ENCODE data around the gene TBC1D22B. TPM values are rescaled to one million over a fixed set of nuclear protein-coding genes. Genes with fewer than 3 reads are reported as not detected.

Gene TBC1D22B
- total and polyA plus RNA-seq, 9 of the 15 experiments (the other 6 are each of a cell fraction or from before 2014, with no cell fraction given) = 4.8 to 24.2 (median 13.5) TPM

DNA sequence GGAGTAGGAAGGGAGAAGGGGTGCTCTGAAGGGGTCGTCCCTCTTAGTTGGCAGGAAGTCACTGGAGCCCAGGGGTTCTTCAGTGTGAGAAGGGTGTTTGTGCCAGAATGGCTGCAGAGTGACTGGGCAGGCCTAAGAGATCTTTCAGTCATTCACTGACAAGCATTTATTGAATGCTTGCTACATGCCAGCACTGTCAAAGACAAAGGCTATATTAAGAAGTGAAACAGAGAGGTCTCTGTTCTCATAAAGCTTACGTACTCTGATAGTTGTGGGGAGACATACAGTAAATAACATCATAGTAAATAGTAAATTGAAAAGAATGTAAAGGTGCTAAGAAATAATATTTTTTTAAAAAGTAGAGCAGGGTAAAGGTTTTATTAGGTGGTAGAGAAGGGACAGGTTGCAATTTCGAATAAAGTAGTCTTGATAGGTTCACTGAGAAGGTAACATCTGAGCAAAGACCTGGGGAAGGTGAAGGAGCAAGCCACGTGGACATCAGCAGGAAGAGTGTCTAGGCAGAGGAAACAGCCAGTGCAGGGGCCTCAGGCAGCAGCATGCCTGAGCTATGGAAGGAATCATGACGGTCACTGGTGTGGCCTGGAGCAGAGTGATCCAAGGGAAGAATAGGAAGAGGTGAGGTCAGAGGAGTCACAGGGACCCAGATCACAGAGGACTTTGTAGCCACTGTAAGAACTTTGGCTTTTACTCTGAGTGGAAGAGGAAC, 59.9 kb downstream of the TBC1D22B start:
- no peak overlapping the region for H3K9ac ChIP-seq (ENCODE audit: insufficient read depth in 1 of 2, low read depth in 2 of 2, low read length in 2 of 2)
- H2AFZ ChIP-seq (ENCODE audit: low read depth, low read length) = no peak overlapping the region
- no peak overlapping the region for H3K27ac ChIP-seq (ENCODE audit: extremely low read depth, low read depth, low read length)
- ATAC-seq (no peak), FAIRE-seq (no peak), DNase-seq (ENCODE audit: extremely low read depth in 1 of 4, low spot score in 3 of 4) (no peak)
- no peak overlapping the region for H3K4me2 ChIP-seq (ENCODE audit: insufficient read depth, low read length)
- in situ Hi-C loops (cut with MboI) = loop anchor here (5.0 kb wide), 1 partner anchor 295 kb away; no protein-coding TSS in a partner anchor
- no peaks in the 10 kb centered on the region for H3K9me3 ChIP-seq (replicated peaks; ENCODE audit: control insufficient read depth, insufficient read depth, low read depth, low read length)
- TF ChIP-seq NR2C1 (IDR thresholded peaks at IDR 0.05) = no peak
- no peak for TF ChIP-seq NR2C1 (tag; IDR thresholded peaks at IDR 0.05)
- H3K9me1 ChIP-seq (ENCODE audit: control insufficient read depth, insufficient read depth, low read length) = peaks cover 5% of the 10 kb centered on the region
- peaks cover 17 to 18% of the 10 kb centered on the region in 2 experiments for H3K4me1 ChIP-seq (replicated peaks in 1 of 2; ENCODE audit: control insufficient read depth in 2 of 2, insufficient read depth in 2 of 2, low read length in 2 of 2)
- peaks cover 94% of the 10 kb centered on the region for H3K36me3 ChIP-seq (ENCODE audit: control insufficient read depth, insufficient read depth, low read length)
- POLR2A ChIA-PET = interaction anchor here (1.1 kb wide), 1 partner anchor 8 kb away, joined by 3 read pairs; no protein-coding TSS in a partner anchor
- intact Hi-C loops (cut with micrococcal nuclease) = no loop called here
- no peaks in the 10 kb centered on the region; the same call in 1 of the 2 replicates for H4K20me1 ChIP-seq (replicated peaks; ENCODE audit: control insufficient read depth, insufficient read depth, low read length)
- BruUV-seq (replicated peaks) = no TSS peak
- H3K27me3 ChIP-seq (ENCODE audit: control insufficient read depth in 2 of 2, insufficient read depth in 2 of 2, low read length in 2 of 2) = no peaks in the 10 kb centered on the region
- no peak overlapping the region for H3K4me3 ChIP-seq
- CTCF ChIA-PET (ENCODE audit: low intra/inter-chr PET ratio) = no interaction called here
- 81% methylated on average over 5 of the region's 5 CpGs for WGBS (ENCODE audit: insufficient coverage, low coverage, missing lambda C conversion rate)
- H3K79me2 ChIP-seq (ENCODE audit: control insufficient read depth, insufficient read depth, low read length) = no peaks in the 10 kb centered on the region

DNA sequence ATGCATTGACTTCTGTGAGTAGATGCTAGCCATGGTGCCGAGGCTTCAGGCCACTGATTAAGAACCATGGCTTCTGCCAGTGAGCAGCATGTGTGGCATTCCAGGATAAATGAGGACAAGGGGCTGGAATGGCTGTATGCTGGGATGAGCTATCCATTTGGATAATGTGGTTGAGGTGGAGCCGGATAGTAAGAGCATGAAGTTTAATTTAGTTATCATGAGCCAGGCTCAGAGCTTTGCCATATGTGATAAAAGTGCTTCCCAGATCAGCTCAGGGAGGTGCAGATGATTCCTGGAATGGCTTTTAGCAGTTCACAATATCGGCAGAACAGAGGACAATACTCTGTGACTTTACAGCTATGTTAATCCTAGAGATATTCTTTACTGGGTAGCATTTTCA, 61.6 kb downstream of the TBC1D22B start:
- 83% methylated on average over 3 of the region's 3 CpGs for WGBS (ENCODE audit: insufficient coverage, low coverage, missing lambda C conversion rate)
- CTCF ChIA-PET (ENCODE audit: low intra/inter-chr PET ratio) = no interaction called here
- intact Hi-C loops (cut with micrococcal nuclease) (no loop called here), in situ Hi-C loops (cut with MboI) (loop anchor here (5.0 kb wide), 1 partner anchor 297 kb away; no protein-coding TSS in a partner anchor)
- FAIRE-seq (no peak), DNase-seq (ENCODE audit: extremely low read depth in 1 of 4, low spot score in 3 of 4) (no peak), ATAC-seq (no peak)
- H3K9ac ChIP-seq (ENCODE audit: insufficient read depth in 1 of 2, low read depth in 2 of 2, low read length in 2 of 2) = no peak overlapping the region; a peak in 1 of 4 replicates
- H3K27me3 ChIP-seq (ENCODE audit: control insufficient read depth in 2 of 2, insufficient read depth in 2 of 2, low read length in 2 of 2) = no peaks in the 10 kb centered on the region
- H3K9me1 ChIP-seq (ENCODE audit: control insufficient read depth, insufficient read depth, low read length) = peaks cover 2% of the 10 kb centered on the region
- peaks cover 10 to 11% of the 10 kb centered on the region in 2 experiments for H3K4me1 ChIP-seq (replicated peaks in 1 of 2; ENCODE audit: control insufficient read depth in 2 of 2, insufficient read depth in 2 of 2, low read length in 2 of 2)
- no peaks in the 10 kb centered on the region for H3K79me2 ChIP-seq (ENCODE audit: control insufficient read depth, insufficient read depth, low read length)
- no peaks in the 10 kb centered on the region for H3K9me3 ChIP-seq (replicated peaks; ENCODE audit: control insufficient read depth, insufficient read depth, low read depth, low read length)
- H4K20me1 ChIP-seq (replicated peaks; ENCODE audit: control insufficient read depth, insufficient read depth, low read length) = no peaks in the 10 kb centered on the region; the same call in 1 of the 2 replicates
- H2AFZ ChIP-seq (ENCODE audit: low read depth, low read length) = no peak overlapping the region
- no peak overlapping the region for H3K4me2 ChIP-seq (ENCODE audit: insufficient read depth, low read length)
- BruUV-seq (replicated peaks) = no TSS peak
- no peak overlapping the region for H3K4me3 ChIP-seq
- H3K27ac ChIP-seq (ENCODE audit: extremely low read depth, low read depth, low read length) = no peak overlapping the region
- peaks cover 88% of the 10 kb centered on the region for H3K36me3 ChIP-seq (ENCODE audit: control insufficient read depth, insufficient read depth, low read length)
- POLR2A ChIA-PET = interaction anchor here (0.6 kb wide), 2 partner anchors 13 to 263 kb away, joined by 3 read pairs; no protein-coding TSS in a partner anchor
- TF ChIP-seq ZBTB1 (CRISPR knock-in tag; IDR thresholded peaks at IDR 0.05; ENCODE audit: borderline replicate concordance, low read depth) (no peak), HDAC1 (IDR thresholded peaks at IDR 0.05) (no peak), PML (IDR thresholded peaks at IDR 0.05; ENCODE audit: low read length) (no peak), ZFP1 (CRISPR knock-in tag; IDR thresholded peaks at IDR 0.05) (no peak), ZNF830 (CRISPR knock-in tag; IDR thresholded peaks at IDR 0.05) (no peak), ZNF12 (CRISPR knock-in tag; IDR thresholded peaks at IDR 0.05) (no peak), GTF2A2 (tag; IDR thresholded peaks at IDR 0.05) (no peak), SIRT6 (IDR thresholded peaks at IDR 0.05; ENCODE audit: low read depth, low read length) (no peak), TARDBP (IDR thresholded peaks at IDR 0.05) (no peak), ELF2 (CRISPR knock-in tag; IDR thresholded peaks at IDR 0.05) (no peak), ZNF124 (CRISPR knock-in tag; IDR thresholded peaks at IDR 0.05) (no peak), KLF6 (CRISPR knock-in tag; IDR thresholded peaks at IDR 0.05; ENCODE audit: borderline replicate concordance) (no peak)
- TF ChIP-seq, protein P1, sequence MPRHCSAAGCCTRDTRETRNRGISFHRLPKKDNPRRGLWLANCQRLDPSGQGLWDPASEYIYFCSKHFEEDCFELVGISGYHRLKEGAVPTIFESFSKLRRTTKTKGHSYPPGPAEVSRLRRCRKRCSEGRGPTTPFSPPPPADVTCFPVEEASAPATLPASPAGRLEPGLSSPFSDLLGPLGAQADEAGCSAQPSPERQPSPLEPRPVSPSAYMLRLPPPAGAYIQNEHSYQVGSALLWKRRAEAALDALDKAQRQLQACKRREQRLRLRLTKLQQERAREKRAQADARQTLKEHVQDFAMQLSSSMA (CRISPR knock-in tag; IDR thresholded peaks at IDR 0.05) = no peak
